ENCODE measurements around the gene PHC1.
A peak's percentile ranks its signal among the peaks of the same experiment; 100 is the strongest.
"Not testable (repeated sequence)": the region's sequence is repeated elsewhere in the genome, so short reads cannot be mapped to it uniquely, and the experiment has no call there.

The PHC1 gene

DNA sequence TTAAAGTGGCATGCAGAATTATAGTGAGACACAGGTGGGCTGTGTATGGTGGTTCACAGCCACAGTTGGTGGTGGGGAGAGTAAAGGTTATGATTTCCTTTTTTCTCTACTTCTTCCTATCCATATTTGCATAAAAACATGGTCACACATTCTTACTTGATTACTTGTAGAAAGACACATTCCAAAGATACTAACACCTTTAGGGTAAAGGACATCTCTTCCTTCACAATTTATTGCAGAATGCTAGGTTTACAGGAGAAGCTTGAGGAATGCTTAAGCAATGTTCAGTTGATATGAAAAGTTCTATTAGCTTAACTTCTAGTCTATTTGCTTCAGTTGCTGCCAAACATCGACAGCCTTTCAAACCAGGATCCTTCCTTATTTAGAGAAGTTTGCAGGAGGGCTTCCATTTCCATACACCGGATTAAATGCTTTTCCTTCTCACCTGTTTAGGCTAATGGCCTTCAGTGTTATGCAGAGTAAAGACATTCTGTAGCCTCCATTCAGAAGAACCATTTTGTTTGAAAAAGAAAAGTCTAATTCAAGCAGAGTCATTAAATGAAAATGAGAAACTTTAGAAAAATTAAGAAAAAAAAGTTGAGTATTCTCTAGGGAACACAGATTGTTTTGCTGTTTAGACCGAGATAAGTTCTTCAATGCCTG lies 2.6 kb upstream of the PHC1 start:
- DNase-seq (ENCODE audit: low read depth): no peak

DNA sequence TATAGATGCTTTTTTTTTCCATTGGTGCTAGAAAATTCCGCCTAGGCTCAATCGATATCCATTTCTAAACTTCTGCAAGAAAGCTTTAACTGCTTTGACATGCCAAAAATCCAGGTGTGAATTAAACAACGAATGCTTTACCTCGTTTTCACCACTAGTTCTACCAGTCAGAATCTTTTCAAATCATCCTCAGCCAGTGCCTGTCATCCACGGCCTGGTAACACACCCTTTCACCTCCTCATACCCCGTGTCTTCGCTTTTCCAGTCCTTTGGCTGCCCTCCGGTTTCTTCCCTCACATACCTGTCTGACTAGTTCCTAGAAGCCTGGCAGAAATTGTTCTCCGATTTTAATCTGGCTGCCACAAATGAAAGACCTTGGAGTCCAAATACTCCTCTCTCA lies 1.4 kb upstream of the PHC1 start:
- DNase-seq (ENCODE audit: low read depth): no peak

GRCh38 chr12:8913702-8914032 lies 642 bp upstream of the PHC1 start:
- peak; percentile 1 for DNase-seq (ENCODE audit: low read depth)

DNA sequence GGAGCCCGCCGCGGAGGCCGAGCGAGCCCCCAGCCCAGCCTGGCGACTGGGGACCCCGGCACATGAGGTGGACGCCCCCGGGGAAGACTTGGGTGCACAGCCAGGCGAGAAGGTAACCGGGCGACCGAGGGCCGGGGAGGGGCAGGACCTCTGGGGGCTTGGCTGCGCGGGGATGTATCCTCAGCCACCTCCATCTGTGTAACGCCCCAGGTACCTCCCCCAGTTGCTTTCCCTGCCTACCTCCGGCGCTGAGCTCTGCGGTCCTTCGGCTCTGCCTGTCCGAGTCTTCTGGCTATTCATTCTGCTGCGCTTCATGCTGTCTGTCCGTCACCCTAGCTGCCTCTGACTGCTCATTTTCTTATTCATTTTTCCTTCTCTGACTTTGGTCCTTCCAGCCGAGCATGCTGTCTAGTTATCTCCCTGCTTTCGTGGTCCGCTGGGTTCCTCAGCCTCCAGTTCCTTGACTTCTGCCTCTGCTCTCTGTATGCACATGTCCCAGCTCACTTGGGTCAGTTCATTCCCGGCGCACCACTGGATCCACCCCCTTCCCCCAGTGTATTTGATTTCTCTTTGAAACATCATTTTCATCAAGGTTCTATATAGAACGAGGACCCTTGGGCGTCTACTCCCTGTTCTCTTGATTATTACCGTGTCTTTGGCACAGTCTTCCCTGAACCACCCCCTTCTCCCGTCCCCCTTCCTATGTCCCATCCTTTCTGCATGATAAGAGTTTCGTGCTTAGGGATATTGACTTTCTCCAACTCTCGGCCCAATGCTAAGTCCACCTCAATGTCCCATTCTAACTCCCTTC lies 612 bp downstream of the PHC1 start:
- peak; percentile 17 for DNase-seq (ENCODE audit: low read depth)

GRCh38 chr12:8916154-8916553 lies 1.8 kb downstream of the PHC1 start:
- no peak for DNase-seq (ENCODE audit: low read depth)

DNA sequence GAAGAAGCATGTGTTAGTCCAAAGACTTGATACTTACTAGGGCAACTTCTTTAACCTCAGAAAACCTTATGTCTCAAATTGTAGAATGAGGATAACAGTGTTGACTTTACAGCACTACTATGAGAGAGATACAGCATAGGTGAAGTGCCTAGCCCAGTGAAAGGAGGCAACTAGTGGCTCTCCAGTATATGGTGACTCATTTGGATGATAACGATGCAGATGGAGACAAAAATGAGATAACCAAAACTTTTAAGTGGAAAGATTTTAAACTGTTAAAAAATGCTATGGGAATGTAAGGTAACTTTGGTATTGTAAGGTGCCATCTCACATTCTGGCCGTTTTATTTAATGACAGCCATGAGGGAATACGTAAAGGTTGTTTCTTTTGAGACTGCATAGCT lies 2.7 kb downstream of the PHC1 start:
- no peak for DNase-seq (ENCODE audit: low read depth)

GRCh38 chr12:8917751-8918150 lies 3.4 kb downstream of the PHC1 start:
- DNase-seq (ENCODE audit: low read depth): no peak

DNA sequence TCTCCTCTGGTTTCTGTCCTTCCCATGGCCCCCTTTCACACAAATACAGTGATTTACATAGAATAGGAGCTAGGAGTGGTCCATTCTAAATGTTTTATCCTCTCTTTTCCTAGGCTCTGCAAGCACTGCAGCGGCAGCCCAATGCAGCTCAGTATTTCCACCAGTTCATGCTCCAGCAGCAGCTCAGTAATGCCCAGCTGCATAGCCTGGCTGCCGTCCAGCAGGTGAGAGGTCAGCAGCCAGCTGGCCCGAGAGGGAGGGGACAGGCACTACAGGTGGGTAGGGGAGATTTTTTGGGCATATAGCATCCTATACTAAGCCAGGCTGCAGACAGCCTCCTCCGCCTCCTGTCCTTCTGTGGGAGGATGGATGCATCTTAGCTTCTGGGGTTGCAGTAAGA lies 5.3 kb downstream of the PHC1 start:
- not testable (repeated sequence) for DNase-seq (ENCODE audit: low read depth)

- no peak for DNase-seq (ENCODE audit: low read depth)
Observed at GRCh38 chr12:8922544-8922943, 8.2 kb downstream of the PHC1 start.

- DNase-seq (ENCODE audit: low read depth): not testable (repeated sequence)
Observed at GRCh38 chr12:8930655-8931323, 16.5 kb downstream of the PHC1 start.

DNA sequence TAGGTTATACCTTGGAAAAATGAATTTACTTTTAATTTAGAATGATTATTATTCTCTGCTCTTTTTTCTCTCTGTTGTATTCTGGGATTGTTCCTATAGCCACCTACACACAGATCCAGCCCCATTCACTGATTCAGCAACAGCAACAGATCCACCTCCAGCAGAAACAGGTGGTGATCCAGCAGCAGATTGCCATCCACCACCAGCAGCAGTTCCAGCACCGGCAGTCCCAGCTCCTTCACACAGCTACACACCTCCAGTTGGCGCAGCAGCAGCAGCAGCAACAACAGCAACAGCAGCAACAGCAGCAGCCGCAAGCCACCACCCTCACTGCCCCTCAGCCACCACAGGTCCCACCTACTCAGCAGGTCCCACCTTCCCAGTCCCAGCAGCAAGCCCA lies 18.2 kb downstream of the PHC1 start:
- not testable (repeated sequence) for DNase-seq (ENCODE audit: low read depth)

- not testable (repeated sequence) for DNase-seq (ENCODE audit: low read depth)
Observed at GRCh38 chr12:8934080-8934479, 19.8 kb downstream of the PHC1 start.

- no peak for DNase-seq (ENCODE audit: low read depth)
Observed at GRCh38 chr12:8936735-8937134, 22.4 kb downstream of the PHC1 start.

DNA sequence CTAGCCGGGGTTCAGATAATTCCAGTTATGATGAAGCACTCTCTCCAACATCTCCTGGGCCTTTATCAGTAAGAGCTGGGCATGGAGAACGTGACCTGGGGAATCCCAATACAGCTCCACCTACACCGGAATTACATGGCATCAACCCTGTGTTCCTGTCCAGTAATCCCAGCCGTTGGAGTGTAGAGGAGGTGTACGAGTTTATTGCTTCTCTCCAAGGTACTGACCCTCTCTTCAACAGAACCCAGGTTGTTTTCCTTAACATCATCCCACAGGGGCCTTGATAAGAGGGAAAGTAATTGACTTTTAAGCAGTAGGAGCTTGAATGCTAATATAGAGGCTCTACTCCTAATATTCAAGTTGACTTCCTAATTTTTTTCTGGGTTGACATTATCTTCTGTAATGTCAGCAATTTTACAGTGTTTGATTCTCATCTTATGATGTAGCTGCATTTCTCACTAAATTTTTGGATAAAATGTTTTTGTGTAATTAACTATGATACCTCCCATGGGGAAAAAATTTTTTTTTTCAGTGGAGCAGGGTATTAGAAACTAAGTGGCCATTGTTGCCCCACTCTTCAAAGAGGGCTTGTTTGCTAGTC lies 23.6 kb downstream of the PHC1 start:
- DNase-seq (ENCODE audit: low read depth): not testable (repeated sequence)

DNA sequence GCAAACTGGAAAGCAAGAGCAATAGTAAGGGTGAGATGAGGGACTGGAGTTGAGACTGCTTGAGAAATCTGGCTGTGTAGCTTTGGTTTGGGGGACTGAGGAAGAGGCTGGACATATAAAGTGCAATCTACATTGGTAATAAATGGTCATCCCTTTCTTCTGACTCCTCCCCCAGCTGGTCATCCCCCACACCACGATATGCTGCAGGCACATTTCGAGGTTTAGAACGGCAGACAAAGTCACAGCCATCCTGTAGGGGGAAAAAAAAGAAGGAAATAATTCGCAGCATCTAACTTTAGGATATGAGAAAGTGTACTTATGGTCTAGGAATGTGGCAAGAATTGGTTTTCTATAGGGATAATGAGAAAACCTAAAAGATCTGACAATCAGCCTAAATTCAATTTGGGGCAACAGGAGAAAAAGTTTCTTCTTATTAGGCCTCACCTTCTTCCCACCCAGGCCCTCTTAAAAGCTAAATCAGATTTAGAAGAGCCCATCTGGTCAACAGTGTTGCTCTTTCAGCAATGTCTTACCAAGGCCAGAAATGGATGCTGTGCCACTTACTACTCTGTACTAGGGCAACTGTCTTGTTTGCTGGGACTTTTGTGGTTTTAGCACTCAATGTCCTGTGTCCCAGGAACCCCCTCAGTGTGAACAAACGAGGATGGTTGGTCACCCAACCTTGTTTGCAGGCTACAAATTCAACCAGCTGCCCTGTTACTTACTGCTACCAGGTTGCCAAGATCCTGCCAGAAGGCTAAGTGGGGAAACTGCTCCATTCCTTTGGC lies 27.6 kb downstream of the PHC1 start:
- no peak for DNase-seq (ENCODE audit: low read depth)

GRCh38 chr12:8943565-8944186 lies 29.4 kb downstream of the PHC1 start:
- no peak for DNase-seq (ENCODE audit: low read depth)

DNA sequence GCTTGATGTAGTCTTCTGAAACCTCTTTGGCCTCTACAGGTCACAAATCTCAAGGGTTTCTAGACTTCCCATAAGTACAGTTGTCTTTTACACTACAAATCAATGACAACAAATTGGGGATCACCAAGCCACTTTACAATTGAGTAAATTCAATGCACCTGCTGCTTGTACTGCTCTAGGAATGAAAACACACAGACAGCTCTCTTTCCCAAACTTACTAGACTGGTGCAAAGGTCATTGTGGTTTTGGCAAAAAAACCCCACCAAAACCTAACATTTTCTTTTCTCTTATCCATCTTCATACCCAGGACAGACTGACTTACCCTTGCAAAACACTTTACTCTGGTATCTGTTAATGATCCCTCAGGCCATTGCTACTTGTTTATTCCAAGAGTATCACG lies 32.4 kb downstream of the PHC1 start:
- no peak for DNase-seq (ENCODE audit: low read depth)

GRCh38 chr12:8947737-8948136 lies 33.4 kb downstream of the PHC1 start:
- no peak for DNase-seq (ENCODE audit: low read depth)

- DNase-seq (ENCODE audit: low read depth): peak; percentile 21
Observed at GRCh38 chr12:8948701-8949341, 34.5 kb downstream of the PHC1 start.

- DNase-seq (ENCODE audit: low read depth): peak; percentile 90
Observed at GRCh38 chr12:8949342-8950220, 35.3 kb downstream of the PHC1 start, which contains the start of gene M6PR. Gene M6PR (minus strand): TSS chr12:8949645. CDS start chr12:8946404, 3,241 bp downstream.
